ENCODE measurements around the gene PCK1.

The PCK1 gene

DNA sequence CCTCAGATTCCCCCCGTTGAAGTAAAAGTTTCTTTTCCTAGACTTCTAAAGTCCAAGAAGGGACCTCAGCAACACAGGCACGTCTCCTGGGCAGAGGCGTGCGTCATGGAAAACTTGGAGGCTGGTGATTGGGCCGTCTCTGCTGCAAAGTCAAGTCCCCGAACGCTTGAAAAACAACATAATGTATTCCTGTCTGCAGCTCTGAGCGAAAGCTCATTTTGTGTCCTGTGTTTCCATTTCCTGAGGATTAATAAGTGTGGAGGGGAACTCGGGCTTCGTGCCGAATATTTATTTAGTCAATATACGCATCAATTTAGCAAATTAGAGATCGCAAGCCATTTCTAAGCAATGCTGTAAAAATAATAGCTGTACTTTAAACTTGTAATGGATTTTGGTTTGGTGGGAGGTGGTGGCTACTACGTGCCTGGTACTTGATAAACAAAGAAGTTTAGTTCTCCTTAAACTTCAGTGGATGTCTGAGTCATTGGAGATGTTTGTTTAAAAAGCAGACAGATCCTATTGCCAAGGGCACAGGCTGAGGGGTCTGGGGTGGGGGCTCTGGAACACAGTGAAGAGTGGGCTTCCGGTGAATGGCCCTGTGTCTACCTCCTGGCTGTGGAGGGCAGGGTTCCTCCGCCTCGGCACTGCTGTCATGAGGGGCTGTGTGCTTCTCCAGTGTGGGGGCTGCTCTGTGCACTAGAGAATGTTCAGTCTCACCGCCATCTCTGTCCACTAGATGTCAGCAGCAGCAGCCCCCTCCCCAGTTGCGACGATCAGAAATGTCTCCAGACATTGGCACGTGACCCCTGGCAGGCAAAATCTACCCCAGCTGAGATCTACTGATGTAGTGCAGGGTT is 21.8 kb downstream of the PCK1 start:
- H3K27me3 ChIP-seq (replicated peaks): no peaks in the 10 kb centered on the region
- H3K4me3 ChIP-seq (ENCODE audit: low read depth, low read length): peak overlapping the region; percentile 3
- peak; percentile 71 for DNase-seq
- H3K36me3 ChIP-seq (replicated peaks): no peaks in the 10 kb centered on the region
- H3K27ac ChIP-seq: peak overlapping the region; percentile 75
- in situ Hi-C loops (cut with HindIII; ENCODE audit: low pct_ligation_motif_present, low sequenced_read_pairs): no loop called here
- TF ChIP-seq, protein P1, sequence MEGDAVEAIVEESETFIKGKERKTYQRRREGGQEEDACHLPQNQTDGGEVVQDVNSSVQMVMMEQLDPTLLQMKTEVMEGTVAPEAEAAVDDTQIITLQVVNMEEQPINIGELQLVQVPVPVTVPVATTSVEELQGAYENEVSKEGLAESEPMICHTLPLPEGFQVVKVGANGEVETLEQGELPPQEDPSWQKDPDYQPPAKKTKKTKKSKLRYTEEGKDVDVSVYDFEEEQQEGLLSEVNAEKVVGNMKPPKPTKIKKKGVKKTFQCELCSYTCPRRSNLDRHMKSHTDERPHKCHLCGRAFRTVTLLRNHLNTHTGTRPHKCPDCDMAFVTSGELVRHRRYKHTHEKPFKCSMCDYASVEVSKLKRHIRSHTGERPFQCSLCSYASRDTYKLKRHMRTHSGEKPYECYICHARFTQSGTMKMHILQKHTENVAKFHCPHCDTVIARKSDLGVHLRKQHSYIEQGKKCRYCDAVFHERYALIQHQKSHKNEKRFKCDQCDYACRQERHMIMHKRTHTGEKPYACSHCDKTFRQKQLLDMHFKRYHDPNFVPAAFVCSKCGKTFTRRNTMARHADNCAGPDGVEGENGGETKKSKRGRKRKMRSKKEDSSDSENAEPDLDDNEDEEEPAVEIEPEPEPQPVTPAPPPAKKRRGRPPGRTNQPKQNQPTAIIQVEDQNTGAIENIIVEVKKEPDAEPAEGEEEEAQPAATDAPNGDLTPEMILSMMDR (IDR thresholded peaks at IDR 0.05; ENCODE audit: low read depth, low read length, missing control alignments): peak; percentile 77

DNA sequence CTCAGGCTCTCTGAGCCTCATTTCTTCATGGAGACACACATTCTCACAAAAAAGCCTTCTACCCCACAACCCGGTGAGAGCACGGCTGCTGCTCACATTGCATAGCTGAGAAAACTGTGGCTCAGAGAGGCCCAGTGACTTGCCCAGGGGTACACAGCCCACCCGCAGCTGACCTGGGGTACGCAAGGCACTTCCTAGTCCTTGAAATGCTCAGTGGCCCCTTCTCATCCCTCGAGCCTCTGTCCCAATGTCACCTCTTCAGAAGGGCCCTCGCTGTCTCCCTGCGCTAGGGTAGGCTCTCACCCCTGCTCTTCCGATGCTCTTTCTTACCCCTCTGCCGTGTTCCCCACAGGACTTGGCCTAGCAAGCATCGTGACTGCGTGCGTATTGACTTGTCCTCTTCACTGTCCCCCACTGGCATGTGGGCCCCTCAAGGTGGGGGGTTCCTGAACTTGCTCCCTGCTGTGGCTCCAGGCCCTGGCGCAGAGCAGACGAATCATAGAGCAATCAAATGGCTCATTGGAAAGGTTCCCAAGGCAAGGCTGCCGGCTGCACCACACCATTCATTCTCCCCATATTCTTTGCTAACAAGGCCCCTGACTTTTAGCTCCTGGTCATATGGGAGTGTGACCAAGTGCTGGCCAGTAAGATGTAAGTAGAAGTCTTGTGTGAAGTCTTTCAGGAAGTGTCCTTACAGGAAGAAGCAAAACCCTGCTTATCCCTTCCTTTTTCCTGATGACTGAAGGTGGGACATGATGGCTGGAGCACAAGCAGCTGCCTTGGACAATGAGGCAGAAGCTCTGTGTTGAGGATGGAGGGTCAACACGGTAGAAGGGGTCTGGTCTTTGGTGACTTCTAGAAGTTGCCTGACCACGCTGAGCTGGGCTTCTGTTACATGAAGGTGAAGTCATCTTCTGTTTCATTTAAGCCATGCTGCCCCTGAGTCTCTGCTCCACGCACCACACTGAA is 22.7 kb downstream of the PCK1 start:
- TF ChIP-seq, protein P1 (IDR thresholded peaks at IDR 0.05; ENCODE audit: low read depth, low read length, missing control alignments): no peak
- Histone ChIP-seq H3K27ac (no peak overlapping the region), H3K36me3 (replicated peaks) (no peaks in the 10 kb centered on the region), H3K4me3 (ENCODE audit: low read depth, low read length) (no peak overlapping the region), H3K27me3 (replicated peaks) (no peaks in the 10 kb centered on the region)
- no peak for DNase-seq
- in situ Hi-C loops (cut with HindIII; ENCODE audit: low pct_ligation_motif_present, low sequenced_read_pairs): no loop called here

DNA sequence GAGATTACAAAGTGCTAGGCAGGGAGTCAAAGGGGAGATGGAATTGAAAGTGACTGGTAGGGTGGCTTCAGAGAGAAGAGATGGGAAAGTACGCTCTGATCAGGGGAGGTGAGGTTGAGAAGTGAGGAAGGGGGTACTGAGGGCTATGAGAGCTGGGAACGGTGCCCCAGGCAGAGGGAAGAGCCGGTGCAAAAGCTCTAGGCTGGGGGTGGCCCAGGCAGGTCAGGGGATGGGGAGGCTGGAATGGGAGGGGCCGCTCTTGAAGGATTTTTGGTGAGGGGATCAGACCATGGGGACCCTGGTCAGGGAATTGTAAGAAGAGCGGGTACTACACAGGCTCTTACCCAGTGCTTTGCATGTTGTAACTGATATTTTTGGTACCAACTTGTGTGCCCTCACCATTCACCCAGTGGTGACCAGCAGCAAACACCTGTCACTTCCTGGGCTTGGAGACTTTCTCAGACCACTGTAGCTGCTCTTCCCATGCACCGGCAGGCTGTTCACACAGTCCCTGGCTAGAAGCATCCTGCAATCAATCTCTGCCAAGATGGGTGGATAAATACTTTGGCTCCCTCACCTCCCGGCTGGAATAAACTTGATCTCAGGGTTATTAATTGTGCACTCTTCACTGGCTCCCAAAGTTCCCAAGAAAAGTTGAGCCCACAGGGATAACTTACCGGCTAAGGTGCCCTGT is 24.0 kb downstream of the PCK1 start:
- H3K27ac ChIP-seq: no peak overlapping the region
- no peaks in the 10 kb centered on the region for H3K27me3 ChIP-seq (replicated peaks)
- TF ChIP-seq, protein P1 (IDR thresholded peaks at IDR 0.05; ENCODE audit: low read depth, low read length, missing control alignments): no peak
- no peak for DNase-seq
- H3K4me3 ChIP-seq (ENCODE audit: low read depth, low read length): no peak overlapping the region
- H3K36me3 ChIP-seq (replicated peaks): no peaks in the 10 kb centered on the region
- in situ Hi-C loops (cut with HindIII; ENCODE audit: low pct_ligation_motif_present, low sequenced_read_pairs): no loop called here

GRCh38 chr20:57585466-57586213 is 24.7 kb downstream of the PCK1 start:
- DNase-seq: no peak
- no peak overlapping the region for H3K4me3 ChIP-seq (ENCODE audit: low read depth, low read length)
- TF ChIP-seq, protein P1 (IDR thresholded peaks at IDR 0.05; ENCODE audit: low read depth, low read length, missing control alignments): no peak
- in situ Hi-C loops (cut with HindIII; ENCODE audit: low pct_ligation_motif_present, low sequenced_read_pairs): no loop called here
- H3K27ac ChIP-seq: no peak overlapping the region
- H3K36me3 ChIP-seq (replicated peaks): no peaks in the 10 kb centered on the region
- no peaks in the 10 kb centered on the region for H3K27me3 ChIP-seq (replicated peaks)

DNA sequence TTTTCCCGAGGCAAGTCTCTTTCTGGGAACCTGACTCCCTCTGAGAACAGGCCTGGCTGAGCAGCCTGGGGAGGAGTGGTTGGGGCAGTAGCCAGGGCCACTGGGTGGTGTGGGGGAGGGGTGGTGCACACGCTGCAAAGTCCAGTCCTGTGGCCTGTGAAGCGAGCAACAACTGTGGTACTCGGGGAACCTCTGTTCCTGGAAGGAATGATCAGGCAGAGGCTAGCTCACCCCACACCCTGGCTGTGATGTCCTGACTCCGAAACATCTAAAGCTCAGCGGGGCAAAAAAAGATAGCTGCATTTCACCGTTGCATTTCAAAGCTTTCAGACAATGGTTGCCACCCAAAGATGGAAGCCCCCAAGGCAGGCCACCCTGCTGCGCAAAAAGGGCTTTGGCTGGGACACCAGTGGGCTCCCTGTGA is 25.5 kb downstream of the PCK1 start:
- no peaks in the 10 kb centered on the region for H3K36me3 ChIP-seq (replicated peaks)
- H3K27ac ChIP-seq: no peak overlapping the region
- no peak for DNase-seq
- H3K27me3 ChIP-seq (replicated peaks): no peaks in the 10 kb centered on the region
- H3K4me3 ChIP-seq (ENCODE audit: low read depth, low read length): no peak overlapping the region
- in situ Hi-C loops (cut with HindIII; ENCODE audit: low pct_ligation_motif_present, low sequenced_read_pairs): no loop called here
- TF ChIP-seq, protein P1 (IDR thresholded peaks at IDR 0.05; ENCODE audit: low read depth, low read length, missing control alignments): no peak
